Parathyroid adenoma (tissue), 2 donors: ENCODE results near the gene SASH1.
"Not testable (repeated sequence)": the region's sequence is repeated elsewhere in the genome, so short reads cannot be mapped to it uniquely, and the experiment has no call there.

Experiments used
- H2AFZ ChIP-seq: fragments of 300-600 bp; sonication (generic); one replicate; pipeline ENCODE4 v1.7.0; 2017; ENCODE audit warnings: antibody characterized with exemption, mild to moderate bottlenecking
- H3K27ac ChIP-seq: fragments of 300-600 bp; sonication (generic); one replicate; pipeline ENCODE4 v1.7.0; 2017
- H3K27me3 ChIP-seq: fragments of 300-600 bp; sonication (generic); one replicate; pipeline ENCODE4 v1.7.0; 2017; ENCODE audit warnings: low read length; ENCODE audit not compliant: control insufficient read depth, insufficient read depth
- H3K36me3 ChIP-seq: fragments of 300-600 bp; sonication (generic); one replicate; pipeline ENCODE4 v1.7.0; 2017; ENCODE audit warnings: low read length; ENCODE audit not compliant: control insufficient read depth, insufficient read depth
- H3K4me1 ChIP-seq: fragments of 300-600 bp; sonication (generic); one replicate; pipeline ENCODE4 v1.7.0; 2017; ENCODE audit warnings: control low read depth
- H3K4me2 ChIP-seq: fragments of 300-600 bp; sonication (generic); one replicate; pipeline ENCODE4 v1.7.0; 2017; ENCODE audit warnings: low read length
- H3K4me3 ChIP-seq: fragments of 300-600 bp; sonication (generic); one replicate; pipeline ENCODE4 v1.7.0; 2017; ENCODE audit warnings: low read depth, low read length
- H3K79me2 ChIP-seq: fragments of 300-600 bp; sonication (generic); one replicate; pipeline ENCODE4 v1.7.0; 2017; ENCODE audit warnings: control low read depth
- H3K9ac ChIP-seq: fragments of 300-600 bp; sonication (generic); one replicate; pipeline ENCODE4 v1.7.0; 2017; ENCODE audit warnings: mild to moderate bottlenecking
- H3K9me3 ChIP-seq: fragments of 300-600 bp; sonication (generic); one replicate; pipeline ENCODE4 v1.7.0; 2017; ENCODE audit warnings: low read length; ENCODE audit not compliant: control insufficient read depth
- TF ChIP-seq, protein P1 (sequence below): fragments of 300-600 bp; sonication (generic); IDR thresholded peaks from one replicate; pipeline ENCODE4 v1.7.0; 2017; ENCODE audit warnings: antibody characterized with exemption, mild to moderate bottlenecking
- donor health status: primary hyperparathyroidism.

The SASH1 gene

DNA sequence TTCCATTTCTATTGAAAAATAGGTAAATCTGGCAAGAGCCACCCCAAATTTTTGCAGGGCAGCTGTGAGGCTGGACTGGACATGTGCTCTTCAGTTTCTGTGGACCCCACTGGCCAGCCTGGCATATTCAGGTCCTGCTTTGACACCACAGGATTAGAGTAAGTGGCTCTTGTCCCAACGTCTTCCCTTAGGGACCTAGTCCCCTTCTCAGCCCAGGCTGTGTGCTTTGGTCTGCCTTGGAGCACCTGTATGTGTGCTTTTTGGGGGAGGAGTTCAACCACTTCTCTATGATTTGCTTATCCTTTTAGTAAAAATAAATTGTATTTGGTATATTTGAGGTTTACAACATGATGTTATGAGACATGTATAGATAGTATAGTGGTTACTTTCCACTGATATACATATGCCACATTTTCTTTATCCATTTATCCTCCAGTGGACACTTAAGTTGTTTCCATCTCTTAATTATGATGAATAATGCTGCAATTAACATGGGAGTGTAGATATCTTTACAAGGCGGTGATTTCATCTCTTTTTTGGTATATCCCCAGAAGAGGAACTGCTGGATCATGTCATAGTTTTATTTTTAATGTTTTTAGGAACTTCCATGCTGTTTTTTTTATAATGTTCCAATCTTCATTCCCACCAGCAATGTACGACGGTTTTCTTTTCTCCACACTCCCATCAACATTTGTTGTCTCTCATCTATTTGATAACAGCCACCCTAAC is 236.4 kb downstream of the SASH1 start:
- Histone ChIP-seq H3K4me1 (peaks cover 3% of the 10 kb centered on the region), H3K79me2 (no peaks in the 10 kb centered on the region), H3K36me3 (no peaks in the 10 kb centered on the region), H3K4me2 (no peak overlapping the region), H2AFZ (peak overlapping the region; percentile 43), H3K27me3 (no peaks in the 10 kb centered on the region), H3K27ac (peak overlapping the region; percentile 4), H3K9me3 (no peaks in the 10 kb centered on the region), H3K9ac (no peak overlapping the region), H3K4me3 (no peak overlapping the region)
- TF ChIP-seq, protein P1, sequence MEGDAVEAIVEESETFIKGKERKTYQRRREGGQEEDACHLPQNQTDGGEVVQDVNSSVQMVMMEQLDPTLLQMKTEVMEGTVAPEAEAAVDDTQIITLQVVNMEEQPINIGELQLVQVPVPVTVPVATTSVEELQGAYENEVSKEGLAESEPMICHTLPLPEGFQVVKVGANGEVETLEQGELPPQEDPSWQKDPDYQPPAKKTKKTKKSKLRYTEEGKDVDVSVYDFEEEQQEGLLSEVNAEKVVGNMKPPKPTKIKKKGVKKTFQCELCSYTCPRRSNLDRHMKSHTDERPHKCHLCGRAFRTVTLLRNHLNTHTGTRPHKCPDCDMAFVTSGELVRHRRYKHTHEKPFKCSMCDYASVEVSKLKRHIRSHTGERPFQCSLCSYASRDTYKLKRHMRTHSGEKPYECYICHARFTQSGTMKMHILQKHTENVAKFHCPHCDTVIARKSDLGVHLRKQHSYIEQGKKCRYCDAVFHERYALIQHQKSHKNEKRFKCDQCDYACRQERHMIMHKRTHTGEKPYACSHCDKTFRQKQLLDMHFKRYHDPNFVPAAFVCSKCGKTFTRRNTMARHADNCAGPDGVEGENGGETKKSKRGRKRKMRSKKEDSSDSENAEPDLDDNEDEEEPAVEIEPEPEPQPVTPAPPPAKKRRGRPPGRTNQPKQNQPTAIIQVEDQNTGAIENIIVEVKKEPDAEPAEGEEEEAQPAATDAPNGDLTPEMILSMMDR, result no peak

GRCh38 chr6:148580442-148580841 is 237.8 kb downstream of the SASH1 start:
- no peak overlapping the region for H3K4me2 ChIP-seq
- H3K4me1 ChIP-seq, result peaks cover 3% of the 10 kb centered on the region
- no peak overlapping the region for H2AFZ ChIP-seq
- H3K79me2 ChIP-seq, result no peaks in the 10 kb centered on the region
- TF ChIP-seq, protein P1, result no peak
- no peaks in the 10 kb centered on the region for H3K36me3 ChIP-seq
- H3K27me3 ChIP-seq, result no peaks in the 10 kb centered on the region
- H3K9me3 ChIP-seq, result no peaks in the 10 kb centered on the region
- no peak overlapping the region for H3K4me3 ChIP-seq
- H3K9ac ChIP-seq, result no peak overlapping the region
- no peak overlapping the region for H3K27ac ChIP-seq

GRCh38 chr6:148583631-148584030 is 241.0 kb downstream of the SASH1 start:
- no peaks in the 10 kb centered on the region for H3K79me2 ChIP-seq
- TF ChIP-seq, protein P1, result no peak
- no peak overlapping the region for H3K9ac ChIP-seq
- H3K4me2 ChIP-seq, result no peak overlapping the region
- H3K4me3 ChIP-seq, result no peak overlapping the region
- H3K9me3 ChIP-seq, result no peaks in the 10 kb centered on the region
- H3K27ac ChIP-seq, result no peak overlapping the region
- no peaks in the 10 kb centered on the region for H3K27me3 ChIP-seq
- H3K4me1 ChIP-seq, result no peaks in the 10 kb centered on the region
- H3K36me3 ChIP-seq, result no peaks in the 10 kb centered on the region
- no peak overlapping the region for H2AFZ ChIP-seq

GRCh38 chr6:148585641-148586040 is 243.0 kb downstream of the SASH1 start:
- not testable (repeated sequence) for H2AFZ ChIP-seq, H3K27ac ChIP-seq, H3K9ac ChIP-seq

GRCh38 chr6:148590883-148591282 is 248.2 kb downstream of the SASH1 start:
- H3K4me2 ChIP-seq, result no peak overlapping the region
- H3K4me1 ChIP-seq, result peaks cover 28% of the 10 kb centered on the region
- no peaks in the 10 kb centered on the region for H3K36me3 ChIP-seq
- H3K4me3 ChIP-seq, result no peak overlapping the region
- no peak overlapping the region for H3K9ac ChIP-seq
- no peak overlapping the region for H2AFZ ChIP-seq
- H3K27ac ChIP-seq, result no peak overlapping the region
- TF ChIP-seq, protein P1, result no peak
- H3K9me3 ChIP-seq, result no peaks in the 10 kb centered on the region
- H3K27me3 ChIP-seq, result no peaks in the 10 kb centered on the region
- H3K79me2 ChIP-seq, result no peaks in the 10 kb centered on the region

More at GRCh38 chr6:148585641-148586040, 243.0 kb downstream of the SASH1 start:
- H3K27me3 ChIP-seq, H3K36me3 ChIP-seq, H3K4me2 ChIP-seq, H3K79me2 ChIP-seq, H3K4me1 ChIP-seq, H3K4me3 ChIP-seq, H3K9me3 ChIP-seq: not testable (repeated sequence)
